ENCODE data around the gene STXBP6. TPM values are rescaled to one million over a fixed set of nuclear protein-coding genes. Genes with fewer than 3 reads are reported as not detected.

The STXBP6 gene
- total RNA-seq, 1 experiment from 2014 or later: 32.2 TPM

- ChIA-PET CTCF (no interaction called here), POLR2A (no interaction called here)
- intact Hi-C loops (cut with micrococcal nuclease; ENCODE audit: unreplicated experiment): no loop called here
- Histone ChIP-seq H3K9me3 (no peaks in the 10 kb centered on the region), H3K4me1 (peaks cover 13% of the 10 kb centered on the region), H3K4me3 (ENCODE audit: low read depth, low read length) (no peak overlapping the region), H3K27me3 (replicated peaks; ENCODE audit: control insufficient read depth, insufficient read depth, low read length) (no peaks in the 10 kb centered on the region), H3K36me3 (ENCODE audit: control insufficient read depth, insufficient read depth, low read length) (no peaks in the 10 kb centered on the region; the same call in 1 of the 2 replicates)
- Mint-ChIP-seq H3K4me1 (ENCODE audit: low read depth, unreplicated experiment) (peaks cover 34% of the 10 kb centered on the region), H3K4me3 (ENCODE audit: unreplicated experiment) (no peak overlapping the region), H3K36me3 (ENCODE audit: insufficient read depth, unreplicated experiment) (peaks cover 6% of the 10 kb centered on the region), H3K27me3 (ENCODE audit: insufficient read depth, unreplicated experiment) (no peaks in the 10 kb centered on the region), H3K9me3 (ENCODE audit: unreplicated experiment) (no peaks in the 10 kb centered on the region), H3K27ac (ENCODE audit: unreplicated experiment) (no peak overlapping the region)
- no peak for DNase-seq
- TF ChIP-seq CTCF (IDR thresholded peaks at IDR 0.05; ENCODE audit: insufficient read depth in 1 of 2, low read depth in 1 of 2, low read length in 1 of 2, severe bottlenecking in 1 of 2, unreplicated experiment in 1 of 2): no peak
- BruUV-seq (replicated peaks): no TSS peak
These were observed 174.6 kb downstream of the STXBP6 start for GRCh38 chr14:24875203-24875838.

- intact Hi-C loops (cut with micrococcal nuclease; ENCODE audit: unreplicated experiment): no loop called here
- ChIA-PET CTCF (no interaction called here), POLR2A (interaction anchor here (0.6 kb wide), 1 partner anchor 15 kb away, joined by 3 read pairs; no protein-coding TSS in a partner anchor)
- H3K9me3 Mint-ChIP-seq (ENCODE audit: unreplicated experiment): no peaks in the 10 kb centered on the region
- H3K27ac Mint-ChIP-seq (ENCODE audit: unreplicated experiment): no peak overlapping the region
- no TSS peak for BruUV-seq (replicated peaks)
- Histone ChIP-seq H3K27me3 (replicated peaks; ENCODE audit: control insufficient read depth, insufficient read depth, low read length) (no peaks in the 10 kb centered on the region), H3K36me3 (ENCODE audit: control insufficient read depth, insufficient read depth, low read length) (no peaks in the 10 kb centered on the region; the same call in 1 of the 2 replicates), H3K4me1 (peaks cover 13% of the 10 kb centered on the region), H3K9me3 (no peaks in the 10 kb centered on the region), H3K4me3 (ENCODE audit: low read depth, low read length) (no peak overlapping the region)
- no peaks in the 10 kb centered on the region for H3K27me3 Mint-ChIP-seq (ENCODE audit: insufficient read depth, unreplicated experiment)
- no peak overlapping the region for H3K4me3 Mint-ChIP-seq (ENCODE audit: unreplicated experiment)
- H3K4me1 Mint-ChIP-seq (ENCODE audit: low read depth, unreplicated experiment): peaks cover 34% of the 10 kb centered on the region
- DNase-seq: no peak
- no peak for TF ChIP-seq CTCF (IDR thresholded peaks at IDR 0.05; ENCODE audit: insufficient read depth in 1 of 2, low read depth in 1 of 2, low read length in 1 of 2, severe bottlenecking in 1 of 2, unreplicated experiment in 1 of 2)
- peaks cover 6% of the 10 kb centered on the region for H3K36me3 Mint-ChIP-seq (ENCODE audit: insufficient read depth, unreplicated experiment)
These were observed 175.3 kb downstream of the STXBP6 start for GRCh38 chr14:24874514-24875202.

GRCh38 chr14:24873551-24873950, 176.4 kb downstream of the STXBP6 start:
- no peaks in the 10 kb centered on the region; the same call in 1 of the 2 replicates for H3K36me3 ChIP-seq (ENCODE audit: control insufficient read depth, insufficient read depth, low read length)
- no TSS peak for BruUV-seq (replicated peaks)
- peaks cover 6% of the 10 kb centered on the region for H3K36me3 Mint-ChIP-seq (ENCODE audit: insufficient read depth, unreplicated experiment)
- peaks cover 13% of the 10 kb centered on the region for H3K4me1 ChIP-seq
- TF ChIP-seq CTCF (IDR thresholded peaks at IDR 0.05; ENCODE audit: insufficient read depth in 1 of 2, low read depth in 1 of 2, low read length in 1 of 2, severe bottlenecking in 1 of 2, unreplicated experiment in 1 of 2): no peak
- H3K27me3 ChIP-seq (replicated peaks; ENCODE audit: control insufficient read depth, insufficient read depth, low read length): no peaks in the 10 kb centered on the region
- intact Hi-C loops (cut with micrococcal nuclease; ENCODE audit: unreplicated experiment): no loop called here
- POLR2A ChIA-PET: no interaction called here
- no peak overlapping the region for H3K4me3 ChIP-seq (ENCODE audit: low read depth, low read length)
- H3K27me3 Mint-ChIP-seq (ENCODE audit: insufficient read depth, unreplicated experiment): no peaks in the 10 kb centered on the region
- no peak overlapping the region for H3K4me3 Mint-ChIP-seq (ENCODE audit: unreplicated experiment)
- H3K27ac Mint-ChIP-seq (ENCODE audit: unreplicated experiment): no peak overlapping the region
- H3K4me1 Mint-ChIP-seq (ENCODE audit: low read depth, unreplicated experiment): peaks cover 36% of the 10 kb centered on the region
- no peak for DNase-seq
- H3K9me3 ChIP-seq: no peaks in the 10 kb centered on the region
- CTCF ChIA-PET: no interaction called here
- no peaks in the 10 kb centered on the region for H3K9me3 Mint-ChIP-seq (ENCODE audit: unreplicated experiment)

Measured in Caco-2 (cell line).